Psoas muscle (tissue), 8 donors: ENCODE measurements around the gene C8A. TPM values are rescaled to one million over a fixed set of nuclear protein-coding genes. Genes with fewer than 3 reads are reported as not detected.

Experiments used
- ATAC-seq, 4 donors: fragments of 200-7000 bp; cut with Tn5 transposase; one replicate each; pipeline ENCODE4 v1.9.1; 2020; ENCODE audit warnings: moderate library complexity in 3 of 4, mild to moderate bottlenecking in 2 of 4
- DNase-seq, 2 donors: peaks; one replicate each; pipeline ENCODE4 v3.0.0-alpha.2; 2020
- H3K27ac ChIP-seq: fragments of 200-600 bp; one replicate; pipeline ENCODE4 v1.8.0; 2022
- H3K27me3 ChIP-seq, 3 donors: fragments of 200-600 bp in 1 of 3; one replicate each; pipeline versions ENCODE4 v1.6.1 to v1.8.0; 2013 to 2022; ENCODE audit warnings: low read length in 2 of 3, mild to moderate bottlenecking in 2 of 3, moderate library complexity in 1 of 3; ENCODE audit not compliant: insufficient read depth in 3 of 3
- H3K36me3 ChIP-seq, 2 donors: fragments of 200-600 bp in 1 of 2; one replicate each; pipeline versions ENCODE4 v1.6.1 to v1.8.0; 2013 to 2022; ENCODE audit warnings: low read depth in 1 of 2, mild to moderate bottlenecking in 1 of 2, moderate library complexity in 1 of 2; ENCODE audit not compliant: insufficient read depth in 1 of 2
- H3K4me1 ChIP-seq: fragments of 200-600 bp; one replicate; pipeline ENCODE4 v1.8.0; 2022
- H3K4me3 ChIP-seq: fragments of 200-600 bp; one replicate; pipeline ENCODE4 v1.8.0; 2022; ENCODE audit warnings: mild to moderate bottlenecking
- H3K9me3 ChIP-seq: fragments of 200-600 bp; one replicate; pipeline ENCODE4 v1.8.0; 2022
- CTCF ChIP-seq: fragments of 200-600 bp; IDR thresholded peaks from one replicate; pipeline ENCODE4 v1.8.0; 2022; ENCODE audit warnings: antibody characterized with exemption
- WGBS, 3 donors: extraction: QIAGEN DNeasy Blood & Tissue Kit; methylation state at CpG; one replicate each; pipeline versions ENCODE4 v1.1.6 to v1.1.7; 2013; 5-methylcytosine and 5-hydroxymethylcytosine counted together
- intact Hi-C, 2 donors: fragments of 100-400 bp; cut with DNase I; formaldehyde crosslinking; loops; one replicate each; pipeline versions ENCODE4 v1.11.0 to v1.14.2; 2022
- polyA plus RNA-seq, 3 donors: library from polyadenylated mRNA; stranded (reverse); fragments of 200-250 nt; gene quantifications; one replicate each; pipeline ENCODE4 v1.2.3, GENCODE V29; 2013
- total RNA-seq, 4 donors: library from RNA; stranded (reverse); fragmentation: NEBNext Ultra II Directional in 2 of 4; extraction: Animal tissue kit (Norgen Biotek cat#: 25700) in 2 of 4; gene quantifications; one replicate each; pipeline versions ENCODE4 v1.2.1 to v1.2.4, GENCODE V29; 2021 to 2023
- donor health status: healthy with polysubstance abuse.
- donor health status: DM: no; HTN: no; CAD: no; lungs with moderate emphysema.
- donor health status: Bipolar disorder and iron deficiency.
- donor health status: healthy.
- donor health status: DM: yes; HTN: yes; CAD: no.
- donor health status: DM: no; HTN: no; CAD: no.
- donor health status: DM: no; HTN: no; CAD: no.
- donor health status: DM: yes; HTN: yes; CAD: no.

C8A gene
- total and polyA plus RNA-seq, 7 donors, result not detected

GRCh38 chr1:56915960-56916359, 61.4 kb downstream of the C8A start:
- Histone ChIP-seq H3K4me1 (no peaks in the 10 kb centered on the region), H3K36me3 (no peaks in the 10 kb centered on the region), H3K9me3 (no peaks in the 10 kb centered on the region), H3K4me3 (no peak overlapping the region), H3K27ac (no peak overlapping the region), H3K27me3 (no peaks in the 10 kb centered on the region)
- ATAC-seq, result no peak
- intact Hi-C loops, result no loop called here
- DNase-seq, result no peak
- no peak for TF ChIP-seq CTCF
- 54 to 65% (median 58%) methylated on average over 4 of the region's 4 CpGs for WGBS, 3 donors

GRCh38 chr1:56916630-56917029, 62.0 kb downstream of the C8A start:
- Histone ChIP-seq H3K4me3 (no peak overlapping the region), H3K27me3 (no peaks in the 10 kb centered on the region), H3K4me1 (no peaks in the 10 kb centered on the region), H3K36me3 (no peaks in the 10 kb centered on the region), H3K27ac (no peak overlapping the region), H3K9me3 (no peaks in the 10 kb centered on the region)
- WGBS, 3 donors, result 84 to 92% (median 84%) methylated on average over 3 of the region's 3 CpGs
- TF ChIP-seq CTCF, result no peak
- DNase-seq, result no peak
- no peak for ATAC-seq
- intact Hi-C loops, result no loop called here

- intact Hi-C loops, result no loop called here
- H3K4me3 ChIP-seq, result no peak overlapping the region
- ATAC-seq (no peak), DNase-seq (no peak)
- H3K27me3 ChIP-seq, result no peaks in the 10 kb centered on the region
- H3K27ac ChIP-seq, result no peak overlapping the region
- 75 to 81% (median 75%) methylated on average over 5 of the region's 5 CpGs for WGBS, 3 donors
- no peaks in the 10 kb centered on the region for H3K9me3 ChIP-seq
- TF ChIP-seq CTCF, result no peak
- no peaks in the 10 kb centered on the region for H3K4me1 ChIP-seq
- no peaks in the 10 kb centered on the region for H3K36me3 ChIP-seq
These were observed 62.8 kb downstream of the C8A start for GRCh38 chr1:56917356-56917755.

GRCh38 chr1:56920591-56921001, 66.0 kb downstream of the C8A start:
- peak in 1 of 4 donors; percentile 13 for ATAC-seq
- no peaks in the 10 kb centered on the region for H3K9me3 ChIP-seq
- no peaks in the 10 kb centered on the region for H3K4me1 ChIP-seq
- no peak overlapping the region for H3K27ac ChIP-seq
- H3K27me3 ChIP-seq, result no peaks in the 10 kb centered on the region
- no peak for DNase-seq
- WGBS, 3 donors, result 51 to 75% (median 75%) methylated on average over 2 of the region's 2 CpGs
- no peak for TF ChIP-seq CTCF
- H3K4me3 ChIP-seq, result no peak overlapping the region
- intact Hi-C loops, result no loop called here
- no peaks in the 10 kb centered on the region for H3K36me3 ChIP-seq

GRCh38 chr1:56921479-56921878, 66.9 kb downstream of the C8A start:
- no peak for TF ChIP-seq CTCF
- no peaks in the 10 kb centered on the region for H3K4me1 ChIP-seq
- no peak overlapping the region for H3K4me3 ChIP-seq
- H3K9me3 ChIP-seq, result no peaks in the 10 kb centered on the region
- ATAC-seq (no peak), DNase-seq (no peak)
- H3K36me3 ChIP-seq, result no peaks in the 10 kb centered on the region
- intact Hi-C loops, result no loop called here
- no peak overlapping the region for H3K27ac ChIP-seq
- WGBS, 3 donors, result 0 to 24% (median 16%) methylated on average over 1 of the region's 1 CpG
- H3K27me3 ChIP-seq, result no peaks in the 10 kb centered on the region
